Thyroid gland (tissue), 4 donors: ENCODE measurements around the gene SLC12A5. TPM values are rescaled to one million over a fixed set of nuclear protein-coding genes. Genes with fewer than 3 reads are reported as not detected.
A peak's percentile ranks its signal among the peaks of the same experiment; 100 is the strongest.
"Not testable (repeated sequence)": the region's sequence is repeated elsewhere in the genome, so short reads cannot be mapped to it uniquely, and the experiment has no call there.

ENCODE experiments used
- DNase-seq, 2 donors: peaks; one replicate each; pipeline ENCODE4 v3.0.0-alpha.2; 2019
- H3K27ac ChIP-seq, 3 donors: fragments of 200-600 bp; sonication (generic); 1 replicate in 2 of 3; 2 replicates in 1 of 3; pipeline ENCODE4 v1.5.1; 2016 to 2019; ENCODE audit warnings: mild to moderate bottlenecking in 1 of 3, moderate library complexity in 1 of 3
- H3K27me3 ChIP-seq: fragments of 200-600 bp; sonication (generic); one replicate; pipeline ENCODE4 v1.5.1; 2019
- H3K36me3 ChIP-seq, 2 donors: fragments of 200-600 bp; sonication (generic); one replicate each; pipeline ENCODE4 v1.5.1; 2016 to 2019
- H3K4me1 ChIP-seq, 2 donors: fragments of 200-600 bp; sonication (generic); one replicate each; pipeline ENCODE4 v1.5.1; 2017 to 2019
- H3K4me3 ChIP-seq, 3 donors: fragments of 200-600 bp; sonication (generic); replicated peaks in 1 of 3; 1 replicate in 2 of 3; 2 replicates in 1 of 3; pipeline ENCODE4 v1.5.1; 2016; ENCODE audit warnings: mild to moderate bottlenecking in 1 of 3
- H3K9me3 ChIP-seq: fragments of 200-600 bp; sonication (generic); one replicate; pipeline ENCODE4 v1.5.1; 2017
- POLR2A ChIP-seq, 2 donors: fragments of 450-650 bp; IDR thresholded peaks; one replicate each; pipeline ENCODE4 v1.6.1; 2017; ENCODE audit warnings: antibody characterized with exemption in 2 of 2, mild to moderate bottlenecking in 2 of 2, moderate library complexity in 1 of 2
- WGBS, 2 donors: methylation state at CpG; one replicate each; pipeline ENCODE4 v1.1.5; 2017; 5-methylcytosine and 5-hydroxymethylcytosine counted together
- intact Hi-C: fragments of 100-400 bp; cut with DNase I; formaldehyde crosslinking; loops from one replicate; pipeline ENCODE4 v1.15.1; 2023
- total RNA-seq, 4 donors: library from RNA; depleted of rRNA; stranded (reverse); fragments of >200 nt; gene quantifications; one replicate each; pipeline ENCODE4 v1.2.3, GENCODE V29; 2016
- TF ChIP-seq, protein P1 (sequence below), 6 experiments: fragments of 200-600 bp in 3 of 6; fragments of 450-650 bp in 3 of 6; sonication (generic) in 3 of 6; IDR thresholded peaks; one replicate each; pipeline ENCODE4 v1.5.1; 2016 to 2019; ENCODE audit warnings: antibody characterized with exemption in 6 of 6, mild to moderate bottlenecking in 2 of 6, inconsistent platforms in 1 of 6, moderate library complexity in 1 of 6

The SLC12A5 gene
- total RNA-seq, 4 donors from 2014 or later, result 1.6 TPM; not detected in 3

DNA sequence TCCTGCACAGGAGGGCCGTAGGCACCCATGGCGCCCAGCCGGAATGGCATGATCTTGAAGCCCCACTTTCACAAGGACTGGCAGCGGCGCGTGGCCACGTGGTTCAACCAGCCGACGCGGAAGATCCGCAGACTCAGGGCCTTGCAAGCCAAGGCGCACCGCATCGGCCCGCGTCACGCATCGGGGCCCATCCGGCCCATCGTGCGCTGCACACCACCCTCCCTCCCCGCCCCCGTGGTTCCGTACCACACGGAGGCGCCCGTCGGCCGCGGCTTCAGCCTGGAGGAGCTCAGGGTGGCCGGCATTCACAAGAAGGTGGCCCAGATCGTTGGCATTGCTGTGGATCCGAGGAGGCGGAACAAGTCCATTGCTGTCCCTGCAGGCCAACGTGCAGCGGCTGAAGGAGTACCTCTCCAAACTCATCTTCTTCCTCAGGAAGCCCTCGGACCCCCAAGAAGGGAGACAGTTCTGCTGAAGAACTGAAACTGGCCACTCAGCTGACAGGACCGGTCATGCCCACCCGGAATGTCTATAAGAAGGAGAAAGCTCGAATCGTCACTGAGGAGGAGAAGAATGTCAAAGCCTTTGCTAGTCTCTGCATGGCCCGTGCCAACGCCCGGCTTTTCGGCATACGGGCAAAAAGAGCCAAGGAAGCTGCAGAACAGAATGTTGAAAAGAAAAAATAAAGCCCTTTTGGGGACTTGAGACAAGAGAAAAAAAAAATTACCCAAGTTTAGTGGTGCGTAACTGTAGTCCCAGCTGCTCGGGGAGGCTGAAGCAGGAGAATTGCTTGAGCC is 70.7 kb downstream of the SLC12A5 start:
- TF ChIP-seq, protein P1, sequence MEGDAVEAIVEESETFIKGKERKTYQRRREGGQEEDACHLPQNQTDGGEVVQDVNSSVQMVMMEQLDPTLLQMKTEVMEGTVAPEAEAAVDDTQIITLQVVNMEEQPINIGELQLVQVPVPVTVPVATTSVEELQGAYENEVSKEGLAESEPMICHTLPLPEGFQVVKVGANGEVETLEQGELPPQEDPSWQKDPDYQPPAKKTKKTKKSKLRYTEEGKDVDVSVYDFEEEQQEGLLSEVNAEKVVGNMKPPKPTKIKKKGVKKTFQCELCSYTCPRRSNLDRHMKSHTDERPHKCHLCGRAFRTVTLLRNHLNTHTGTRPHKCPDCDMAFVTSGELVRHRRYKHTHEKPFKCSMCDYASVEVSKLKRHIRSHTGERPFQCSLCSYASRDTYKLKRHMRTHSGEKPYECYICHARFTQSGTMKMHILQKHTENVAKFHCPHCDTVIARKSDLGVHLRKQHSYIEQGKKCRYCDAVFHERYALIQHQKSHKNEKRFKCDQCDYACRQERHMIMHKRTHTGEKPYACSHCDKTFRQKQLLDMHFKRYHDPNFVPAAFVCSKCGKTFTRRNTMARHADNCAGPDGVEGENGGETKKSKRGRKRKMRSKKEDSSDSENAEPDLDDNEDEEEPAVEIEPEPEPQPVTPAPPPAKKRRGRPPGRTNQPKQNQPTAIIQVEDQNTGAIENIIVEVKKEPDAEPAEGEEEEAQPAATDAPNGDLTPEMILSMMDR (IDR thresholded peaks at IDR 0.05), result peak in 1 of 6 experiments; percentile 21
- TF ChIP-seq POLR2A (IDR thresholded peaks at IDR 0.05), result no peak
- intact Hi-C loops, result no loop called here
- H3K4me3 ChIP-seq, result no peak overlapping the region

DNA sequence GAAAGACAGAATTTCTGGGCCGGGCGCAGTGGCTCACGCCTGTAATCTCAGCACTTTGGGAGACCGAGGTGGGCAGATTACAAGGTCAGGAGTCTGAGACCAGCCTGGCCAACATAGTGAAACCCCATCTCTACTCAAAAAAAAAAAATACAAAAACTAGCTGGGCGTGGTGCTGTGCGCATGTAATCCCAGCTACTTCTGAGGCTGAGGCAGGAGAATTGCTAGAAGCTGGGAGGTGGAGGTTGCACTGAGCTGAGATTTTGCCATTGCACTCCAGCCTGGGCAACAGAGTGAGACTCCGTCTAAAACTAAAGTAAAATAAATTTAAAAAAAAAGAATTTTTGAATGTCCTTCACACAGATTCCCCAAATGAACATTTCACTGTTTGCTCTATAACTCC is 71.4 kb downstream of the SLC12A5 start:
- WGBS, 2 donors, result 82 to 89% methylated on average over 7 of the region's 7 CpGs
- H3K36me3 ChIP-seq, H3K9me3 ChIP-seq, DNase-seq, intact Hi-C loops, H3K27ac ChIP-seq, H3K4me1 ChIP-seq, H3K4me3 ChIP-seq, H3K27me3 ChIP-seq: not testable (repeated sequence)

More for the DNA sequence above, 70.7 kb downstream of the SLC12A5 start:
- peak; percentile 51 to 52 for DNase-seq
- Histone ChIP-seq H3K36me3 (no peaks in the 10 kb centered on the region), H3K9me3 (no peaks in the 10 kb centered on the region), H3K27ac (no peak overlapping the region), H3K4me1 (peaks cover 0 to 7% of the 10 kb centered on the region in 2 donors), H3K27me3 (no peaks in the 10 kb centered on the region)
- 26 to 29% methylated on average over 19 to 22 of the region's 48 CpGs for WGBS, 2 donors

DNA sequence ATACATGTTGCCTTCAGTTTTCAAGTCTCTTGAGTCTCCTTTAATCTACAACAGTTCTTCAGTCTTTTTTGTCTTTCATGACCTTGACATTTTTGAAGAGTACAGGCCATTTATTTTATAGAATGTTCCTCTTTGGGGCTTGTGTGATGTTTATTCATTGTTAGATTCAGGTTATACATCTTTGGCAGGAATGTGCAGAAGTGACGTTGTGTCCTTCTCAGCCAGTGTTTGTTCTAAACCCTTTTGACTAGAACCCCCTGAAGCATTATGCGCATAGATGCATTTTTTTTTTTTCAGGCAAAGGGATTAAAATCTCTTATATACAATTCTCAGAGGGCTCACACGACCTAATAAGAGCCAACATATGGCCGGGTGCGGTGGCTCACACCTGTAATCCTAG is 72.0 kb downstream of the SLC12A5 start:
- Histone ChIP-seq H3K4me3 (no peak overlapping the region), H3K36me3 (no peaks in the 10 kb centered on the region), H3K27me3 (no peaks in the 10 kb centered on the region), H3K4me1 (peaks cover 0 to 7% of the 10 kb centered on the region in 2 donors), H3K27ac (no peak overlapping the region), H3K9me3 (no peaks in the 10 kb centered on the region)
- intact Hi-C loops, result no loop called here
- WGBS, 2 donors, result 81 to 83% methylated on average over 5 of the region's 5 CpGs
- no peak for DNase-seq
- TF ChIP-seq, protein P1 (IDR thresholded peaks at IDR 0.05), result no peak
- no peak for TF ChIP-seq POLR2A (IDR thresholded peaks at IDR 0.05)

DNA sequence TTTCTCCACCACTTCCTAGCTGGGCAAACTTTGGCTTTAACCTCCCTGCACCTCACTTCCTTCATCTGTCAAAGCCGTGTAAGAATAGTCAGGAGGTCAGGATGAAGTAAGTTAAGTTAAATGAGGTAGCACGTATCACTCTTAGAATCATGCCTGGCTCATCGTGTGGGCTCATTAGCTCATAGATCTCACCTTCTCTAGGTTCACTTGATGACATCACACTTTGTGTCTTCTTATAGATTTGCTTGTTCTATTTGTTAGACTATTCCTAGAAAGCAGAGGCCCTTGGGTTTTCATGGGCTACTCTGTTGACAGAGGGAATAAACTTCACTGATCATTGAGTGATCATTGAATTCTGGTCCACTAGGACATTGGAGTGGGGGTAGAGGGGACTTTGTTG is 72.9 kb downstream of the SLC12A5 start:
- DNase-seq, result no peak

DNA sequence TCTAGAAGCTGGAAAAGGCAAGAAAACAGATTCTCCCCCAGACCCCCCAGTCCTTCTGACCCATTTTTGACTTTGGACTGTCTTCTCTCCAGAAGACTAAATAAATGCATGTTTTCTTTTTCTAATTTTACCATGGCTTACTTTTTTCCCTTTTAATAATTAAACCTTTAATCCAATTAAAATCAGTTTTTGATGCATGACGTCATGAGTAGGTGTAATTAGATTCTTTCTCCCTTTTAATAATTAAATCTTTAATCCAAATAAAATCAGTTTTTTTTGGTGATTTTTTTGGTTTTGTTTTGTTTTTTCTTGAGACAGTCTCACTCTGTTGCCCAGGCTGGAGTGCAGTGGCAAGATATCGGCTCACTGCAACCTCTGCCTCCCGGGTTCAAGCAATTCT is 73.9 kb downstream of the SLC12A5 start:
- Histone ChIP-seq H3K9me3 (no peaks in the 10 kb centered on the region), H3K27ac (no peak overlapping the region), H3K4me1 (peaks cover 0 to 7% of the 10 kb centered on the region in 2 donors), H3K36me3 (no peaks in the 10 kb centered on the region), H3K4me3 (no peak overlapping the region), H3K27me3 (no peaks in the 10 kb centered on the region)
- TF ChIP-seq, protein P1 (IDR thresholded peaks at IDR 0.05), result no peak
- no peak for TF ChIP-seq POLR2A (IDR thresholded peaks at IDR 0.05)
- intact Hi-C loops, result no loop called here
- DNase-seq, result no peak
- WGBS, 2 donors, result 86 to 90% methylated on average over 3 of the region's 3 CpGs

More for the DNA sequence above, 72.9 kb downstream of the SLC12A5 start:
- intact Hi-C loops, result no loop called here
- H3K4me1 ChIP-seq, result peaks cover 0 to 7% of the 10 kb centered on the region in 2 donors
- H3K36me3 ChIP-seq, result no peaks in the 10 kb centered on the region
- TF ChIP-seq, protein P1 (IDR thresholded peaks at IDR 0.05), result no peak
- no peak for TF ChIP-seq POLR2A (IDR thresholded peaks at IDR 0.05)
- no peak overlapping the region for H3K27ac ChIP-seq
- 85 to 87% methylated on average over 3 of the region's 3 CpGs for WGBS, 2 donors
- H3K4me3 ChIP-seq, result no peak overlapping the region
- H3K9me3 ChIP-seq, result no peaks in the 10 kb centered on the region
- no peaks in the 10 kb centered on the region for H3K27me3 ChIP-seq
